HG03457 (cell line): Measurements from ENCODE around the gene CYLD.

ENCODE experiments used
- ATAC-seq: cut with Tn5 transposase; IDR thresholded peaks from one replicate; pipeline ENCODE4 v1.9.1; 2021; ENCODE audit warnings: moderate number of reproducible peaks; ENCODE audit not compliant: unreplicated experiment

The CYLD gene

DNA sequence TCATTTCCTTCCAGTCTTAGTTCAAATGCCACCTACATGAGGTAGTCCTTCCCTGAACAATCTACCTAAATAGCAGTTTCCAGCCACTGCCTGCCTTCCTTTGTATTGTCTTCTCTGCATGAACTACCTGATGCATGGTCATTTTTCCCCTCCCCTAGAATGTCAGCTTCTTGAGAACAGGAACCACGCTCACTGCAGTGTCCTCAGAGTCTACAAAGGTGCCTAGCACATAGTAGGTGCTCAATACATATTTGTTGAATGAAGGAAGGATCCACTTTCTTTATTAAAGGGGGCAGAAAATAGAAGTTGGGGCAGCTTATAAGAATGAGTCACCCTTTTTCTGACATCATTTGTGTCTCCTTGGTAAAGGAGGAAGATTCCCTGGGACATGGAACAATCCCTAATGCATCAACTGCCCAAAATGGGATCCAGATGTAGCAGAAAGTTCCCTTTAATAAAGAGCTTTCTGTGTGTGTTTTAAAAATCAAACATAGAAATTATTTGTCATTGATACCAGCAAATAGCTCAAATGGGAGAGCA lies 4.4 kb upstream of the CYLD start:
- ATAC-seq = no peak

DNA sequence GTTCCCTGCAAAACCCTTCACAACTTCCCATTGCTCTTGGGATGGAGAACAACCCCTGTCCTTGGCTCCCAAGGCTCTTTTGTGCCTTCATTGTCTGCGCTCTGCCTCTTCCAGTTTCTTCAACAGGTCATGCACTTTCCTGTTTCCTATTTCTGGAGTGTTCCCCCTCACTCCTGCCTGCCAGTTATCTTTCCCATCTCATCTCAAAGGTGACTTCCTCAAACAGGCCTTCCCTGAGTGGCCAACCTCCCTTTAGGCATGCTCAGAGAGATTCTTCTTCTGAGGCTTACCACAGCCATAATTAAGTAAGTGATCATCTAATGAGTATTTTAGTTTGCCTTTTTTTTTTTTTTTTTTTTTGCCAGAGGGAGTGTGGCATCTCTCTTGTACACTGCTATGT lies 2.9 kb upstream of the CYLD start:
- no peak for ATAC-seq

DNA sequence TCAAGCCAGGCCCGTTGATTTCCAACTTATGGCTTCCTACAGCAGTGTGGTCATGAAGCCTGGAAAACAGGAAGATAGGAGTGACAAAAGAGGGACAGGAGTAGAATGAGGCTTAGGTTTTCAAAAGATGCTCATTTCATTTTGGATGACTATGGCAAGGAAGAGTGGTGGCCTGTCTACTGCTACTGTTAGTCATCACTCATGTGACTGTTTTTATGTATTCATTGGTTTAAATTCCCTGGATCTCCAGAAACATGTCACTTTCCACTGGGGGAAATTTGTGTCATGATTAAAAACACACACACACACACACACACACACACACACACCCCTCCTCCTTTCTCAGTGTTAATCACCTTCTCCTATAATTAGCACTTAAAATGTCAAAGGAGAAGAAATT lies 1.1 kb upstream of the CYLD start:
- no peak for ATAC-seq

DNA sequence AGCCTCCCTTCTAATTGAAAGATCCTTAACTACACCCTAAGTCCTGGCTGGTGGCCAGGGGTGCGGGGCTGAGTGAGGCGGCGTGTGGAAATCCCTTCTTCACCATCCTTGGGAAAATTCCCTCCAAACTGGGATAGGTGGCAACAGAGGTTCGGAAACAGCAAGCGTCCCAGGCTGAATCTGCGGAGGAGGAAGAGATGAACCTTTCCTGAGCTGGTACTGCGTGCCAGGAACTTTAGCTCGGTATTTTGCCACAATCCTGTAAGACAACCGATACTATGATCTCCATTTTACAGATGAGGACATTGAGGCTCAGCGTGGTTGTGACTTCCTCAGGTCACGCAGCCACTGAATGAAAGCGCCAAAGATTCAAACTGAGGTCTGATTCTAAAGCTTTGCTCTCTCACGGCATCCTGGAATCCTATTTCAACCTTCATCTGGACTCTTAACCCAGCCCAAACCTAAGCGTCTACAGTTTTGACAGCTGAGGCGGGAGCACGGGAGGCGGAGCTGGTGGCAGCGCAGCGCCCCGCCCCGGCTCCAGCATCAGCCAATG lies 583 bp upstream of the CYLD start:
- ATAC-seq = no peak

DNA sequence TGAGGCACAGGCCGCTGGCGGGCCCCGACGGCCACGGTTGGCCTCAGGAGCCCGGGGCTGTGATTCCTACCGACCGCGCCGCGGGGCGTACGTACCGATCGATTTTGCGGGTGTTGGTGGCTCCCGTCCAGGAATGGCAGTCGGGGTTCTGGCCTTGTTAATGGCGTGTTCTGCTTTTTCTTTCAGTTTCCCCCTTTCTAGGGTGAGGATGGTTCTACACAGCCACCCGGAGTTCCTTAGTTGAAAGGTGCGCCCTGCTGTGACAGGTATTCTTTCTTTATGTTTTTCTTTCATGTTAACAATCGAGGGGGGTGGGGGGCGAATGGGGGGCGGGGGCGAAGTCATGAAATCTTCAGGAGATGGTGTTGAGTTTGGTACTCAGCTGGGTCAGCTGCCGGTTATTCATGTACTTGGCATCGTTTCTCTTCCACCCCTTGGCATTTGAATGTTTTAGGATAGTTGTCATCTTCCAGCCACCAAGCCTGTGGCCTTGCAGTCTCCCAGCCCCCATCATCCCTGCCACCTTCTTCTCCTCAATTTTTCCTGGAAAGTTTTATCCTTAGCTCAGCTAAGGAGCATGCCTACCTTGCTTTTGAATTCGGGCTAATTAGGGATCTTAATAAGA lies 802 bp downstream of the CYLD start:
- ATAC-seq = no peak

DNA sequence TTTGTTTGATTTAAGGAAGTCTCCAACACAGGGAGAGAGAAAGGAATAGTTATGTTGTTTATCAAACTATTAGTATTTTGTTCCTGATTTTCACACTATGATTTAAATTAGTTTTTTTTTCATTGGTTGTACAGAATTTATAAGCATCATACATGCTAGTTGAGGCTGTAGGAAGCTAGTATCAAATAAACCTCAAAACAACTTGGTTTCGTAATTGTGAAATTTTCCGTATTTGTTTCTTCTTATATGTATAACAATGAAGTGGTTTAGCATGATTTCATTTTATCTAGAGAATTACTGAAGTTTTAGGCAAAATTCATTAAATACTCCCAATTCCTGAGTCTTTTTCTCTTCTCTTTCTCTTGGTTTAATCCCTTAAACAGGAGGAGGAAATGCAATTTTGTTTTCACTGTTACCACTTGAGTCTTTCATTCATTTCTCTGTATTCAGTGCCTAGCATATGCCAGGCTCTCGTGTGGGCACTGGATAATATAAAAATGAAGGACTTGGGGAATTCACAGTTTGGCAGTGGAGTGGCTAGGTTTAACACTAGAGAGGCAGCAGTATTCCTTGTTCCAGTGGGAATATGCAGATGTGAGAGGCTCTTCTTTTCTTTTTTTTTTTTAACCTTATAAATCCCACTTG lies 1.8 kb downstream of the CYLD start:
- no peak for ATAC-seq

DNA sequence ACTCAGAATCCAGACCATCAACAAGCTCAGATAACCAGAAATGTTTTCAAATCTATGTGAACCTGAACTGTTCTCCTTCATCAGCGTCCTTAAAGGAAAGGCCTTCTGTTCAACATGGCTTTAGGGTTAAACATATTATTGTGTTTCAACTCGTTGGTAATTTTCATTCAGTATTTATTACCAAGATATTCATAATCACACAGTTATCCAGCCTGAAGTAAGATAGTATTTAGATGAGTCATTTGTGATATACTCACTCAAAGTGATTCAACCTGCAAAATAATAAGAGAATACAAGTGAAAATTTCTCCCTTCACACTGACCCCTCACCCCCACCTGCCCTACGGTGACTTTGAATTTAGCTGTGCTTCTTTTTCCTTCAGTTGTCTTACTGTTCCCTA lies 3.0 kb downstream of the CYLD start:
- ATAC-seq = no peak

DNA sequence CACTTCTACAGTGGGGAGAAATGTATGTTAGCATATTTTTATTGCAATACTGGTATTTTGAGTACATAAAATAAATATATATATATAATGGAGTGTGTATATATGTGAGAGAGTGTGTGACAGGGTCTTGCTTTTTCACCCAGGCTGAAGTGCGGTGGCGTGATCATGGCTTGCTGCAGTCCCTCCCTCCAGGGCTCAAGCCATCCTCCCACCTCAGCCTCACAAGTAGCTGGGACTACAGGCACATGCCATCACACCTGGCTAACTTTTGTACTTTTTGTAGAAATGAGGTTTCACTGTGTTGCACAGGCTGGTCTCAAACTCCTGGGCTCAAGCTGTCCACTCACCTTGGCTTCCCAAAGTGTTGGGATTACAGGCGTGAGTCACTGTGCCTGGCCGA lies 4.1 kb downstream of the CYLD start:
- ATAC-seq = no peak

DNA sequence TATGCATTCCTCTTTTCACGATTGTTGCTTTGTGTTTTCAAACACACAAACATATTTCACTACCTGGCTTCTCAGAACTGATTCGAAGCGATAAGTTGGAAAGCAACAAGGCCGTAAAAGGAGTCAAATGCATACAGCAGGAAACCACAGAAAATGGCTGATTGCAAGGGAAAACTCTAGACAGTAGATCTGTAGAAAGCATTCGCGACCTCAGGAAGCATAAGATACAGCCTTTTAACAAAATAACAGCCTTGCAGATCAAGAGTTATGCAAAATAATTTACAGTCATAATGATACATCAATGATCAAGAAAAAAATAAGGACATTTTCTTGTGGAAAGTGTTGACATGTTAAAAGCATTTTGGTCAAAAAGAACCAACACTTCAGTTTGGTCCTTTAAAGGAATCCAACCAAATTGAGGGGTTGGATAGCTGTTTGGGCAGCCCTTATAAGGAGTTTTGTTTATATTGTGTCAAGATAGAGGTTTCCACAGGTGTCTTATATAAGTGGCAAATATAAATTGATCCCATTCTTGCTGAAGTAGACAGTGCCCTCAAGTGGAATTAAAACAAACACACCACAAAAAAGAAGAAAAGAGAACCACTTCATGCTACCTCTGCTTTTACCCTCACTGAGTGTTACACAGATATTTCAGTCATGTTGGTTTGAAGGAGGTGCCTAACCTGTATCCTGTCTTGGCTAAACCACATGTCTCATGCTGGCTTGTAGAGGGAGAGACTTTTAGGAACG lies 5.5 kb downstream of the CYLD start:
- ATAC-seq = no peak

DNA sequence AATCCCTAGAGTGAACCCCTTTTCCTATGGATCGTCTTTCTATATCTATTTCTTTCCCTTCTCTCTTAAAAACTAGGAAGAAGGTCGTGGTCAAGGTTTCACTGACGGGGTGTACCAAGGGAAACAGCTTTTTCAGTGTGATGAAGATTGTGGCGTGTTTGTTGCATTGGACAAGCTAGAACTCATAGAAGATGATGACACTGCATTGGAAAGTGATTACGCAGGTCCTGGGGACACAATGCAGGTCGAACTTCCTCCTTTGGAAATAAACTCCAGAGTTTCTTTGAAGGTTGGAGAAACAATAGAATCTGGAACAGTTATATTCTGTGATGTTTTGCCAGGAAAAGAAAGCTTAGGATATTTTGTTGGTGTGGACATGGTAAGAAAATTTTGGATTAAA lies 9.6 kb downstream of the CYLD start:
- no peak for ATAC-seq

DNA sequence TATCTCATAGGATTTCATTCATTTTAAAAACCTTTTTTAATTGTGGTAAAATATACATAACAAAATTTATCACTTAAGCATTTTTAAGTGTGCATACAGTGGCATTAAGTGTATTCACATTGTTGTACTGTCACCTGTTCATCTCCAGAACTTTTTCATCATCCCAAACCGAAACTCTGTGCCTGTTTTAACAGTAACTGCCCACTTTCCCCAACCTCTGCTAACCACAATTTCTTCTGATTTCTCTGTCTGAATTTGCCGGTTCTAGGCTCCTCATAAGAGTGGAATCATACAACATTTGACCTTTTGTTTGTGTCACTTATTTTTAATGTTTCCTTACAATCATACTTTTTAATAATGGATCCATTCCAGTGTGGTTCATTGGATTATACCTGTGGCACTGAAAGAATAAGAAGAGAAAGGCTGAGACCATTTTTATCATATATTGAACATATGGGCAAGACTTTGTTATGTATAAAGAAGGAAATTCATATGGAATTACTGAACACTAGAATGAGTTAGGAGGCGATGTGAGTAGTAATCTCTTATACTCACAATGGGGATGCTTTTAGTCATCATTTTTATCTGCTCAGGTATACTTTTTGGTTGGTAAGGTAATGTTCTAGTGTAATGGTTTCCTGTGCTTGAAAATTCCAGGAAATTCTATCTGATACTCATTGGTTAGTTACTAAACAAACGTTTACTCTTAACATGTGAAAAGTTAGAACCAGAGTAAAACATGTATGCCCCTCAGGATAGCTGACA lies 10.8 kb downstream of the CYLD start:
- ATAC-seq = no peak

DNA sequence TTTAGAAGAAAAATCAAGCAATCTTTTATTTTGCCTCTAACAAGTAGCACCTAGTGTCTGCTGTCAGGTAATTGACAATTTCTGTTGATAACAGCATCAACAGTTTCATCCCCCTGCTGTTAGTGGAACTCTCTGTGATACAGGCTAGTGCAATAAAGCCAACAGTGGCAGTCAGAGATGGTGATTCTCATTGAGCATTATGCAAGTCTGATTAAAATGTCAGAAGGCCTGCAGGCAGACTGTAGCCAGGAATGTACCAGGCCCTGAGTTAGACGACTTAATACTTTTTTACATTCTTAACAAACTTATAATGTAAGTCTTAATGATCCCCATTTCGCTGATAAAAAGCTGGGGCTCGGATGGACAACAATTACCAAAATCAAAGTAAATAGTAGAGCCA lies 14.6 kb downstream of the CYLD start:
- no peak for ATAC-seq

DNA sequence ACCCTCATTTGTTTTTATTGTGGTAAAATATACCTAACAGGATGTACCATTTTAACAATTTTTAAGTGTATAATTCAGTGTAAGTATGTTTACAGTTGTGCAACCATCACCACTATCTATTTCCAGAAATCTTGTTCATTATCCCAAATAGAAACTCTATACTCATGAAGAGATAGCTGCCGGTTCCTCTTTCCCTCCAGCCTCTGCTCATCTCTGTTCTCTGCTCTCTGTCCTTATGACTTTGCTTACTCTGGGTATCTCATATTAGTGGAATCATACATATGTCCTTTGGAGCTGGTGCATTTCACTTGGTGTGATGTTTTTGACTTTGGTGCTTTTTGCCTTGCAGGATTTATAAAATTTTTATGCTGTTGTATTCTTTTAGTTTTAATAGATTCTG lies 19.4 kb downstream of the CYLD start:
- no peak for ATAC-seq

DNA sequence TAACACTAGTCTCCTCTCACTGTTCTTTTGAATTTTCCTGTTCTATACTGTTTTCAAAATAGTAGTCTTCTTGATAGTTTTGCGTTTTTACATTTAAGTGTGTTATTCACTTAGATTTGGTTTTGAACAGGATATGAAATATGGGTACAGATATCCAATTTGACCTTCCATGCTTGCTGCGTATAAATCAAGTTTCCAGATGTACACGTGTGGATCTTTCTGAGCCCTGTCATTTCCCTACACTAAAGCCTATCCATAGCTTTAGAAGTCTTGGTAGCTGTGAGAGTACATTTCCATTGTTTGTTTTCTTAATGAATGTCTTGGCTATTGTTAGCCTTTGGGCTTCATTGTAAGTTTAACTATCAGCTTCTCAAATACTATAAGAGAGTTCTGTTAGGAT lies 20.4 kb downstream of the CYLD start:
- no peak for ATAC-seq

DNA sequence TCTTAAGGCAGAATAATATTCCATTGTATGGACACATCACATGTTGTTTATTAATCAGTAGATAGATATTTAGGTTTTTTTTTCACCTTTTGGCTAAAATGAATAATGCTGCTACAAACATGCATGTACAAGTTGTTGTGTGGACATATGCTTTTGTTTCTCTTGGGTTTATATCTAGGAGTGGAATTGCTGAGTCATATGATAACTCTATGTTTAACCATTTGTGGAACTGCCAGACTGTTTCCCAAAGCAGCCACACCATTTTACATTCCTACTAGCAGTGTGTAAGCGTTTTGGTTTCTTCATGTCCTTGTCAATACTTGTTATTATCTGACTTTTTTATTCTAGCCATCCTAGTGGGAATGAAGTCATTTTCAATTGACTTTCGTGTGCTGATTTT lies 21.3 kb downstream of the CYLD start:
- ATAC-seq = no peak

DNA sequence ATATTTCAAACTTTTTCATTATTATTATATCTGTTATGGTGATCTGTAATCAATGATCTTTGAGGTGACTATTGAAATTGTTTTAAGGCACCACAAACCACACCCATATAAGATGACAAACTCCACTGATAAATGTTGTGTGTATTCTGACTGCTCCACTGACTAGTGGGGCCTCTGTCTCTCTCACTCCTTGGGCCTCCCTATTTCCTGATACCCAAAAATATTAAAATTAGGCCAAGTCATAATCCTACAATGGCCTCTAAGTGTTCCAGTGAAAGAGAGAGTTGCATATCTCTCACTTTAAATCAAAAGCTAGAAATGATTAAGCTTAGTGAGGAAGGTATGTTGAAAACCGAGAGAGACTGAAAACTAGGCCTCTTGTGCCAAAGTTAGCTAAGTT lies 23.4 kb downstream of the CYLD start:
- ATAC-seq = no peak

DNA sequence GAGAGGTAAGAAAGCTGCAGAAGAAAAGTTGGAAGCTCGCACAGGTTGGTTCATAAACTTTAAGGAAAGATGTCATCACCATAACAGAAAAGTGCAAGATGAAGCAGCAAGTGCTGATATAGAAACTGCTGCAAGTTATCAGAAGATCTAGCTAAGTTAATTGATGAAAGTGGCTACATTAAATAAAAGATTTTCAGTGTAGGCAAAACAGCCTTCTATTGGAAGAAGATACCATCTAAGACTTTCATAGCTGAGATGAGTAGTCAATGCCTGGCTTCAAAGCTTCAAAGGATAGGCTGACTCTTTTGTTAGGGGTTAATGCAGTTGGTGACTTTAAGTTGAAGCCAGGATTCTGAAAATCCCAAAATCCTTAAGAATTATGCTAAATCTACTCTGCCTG lies 24.0 kb downstream of the CYLD start:
- no peak for ATAC-seq

DNA sequence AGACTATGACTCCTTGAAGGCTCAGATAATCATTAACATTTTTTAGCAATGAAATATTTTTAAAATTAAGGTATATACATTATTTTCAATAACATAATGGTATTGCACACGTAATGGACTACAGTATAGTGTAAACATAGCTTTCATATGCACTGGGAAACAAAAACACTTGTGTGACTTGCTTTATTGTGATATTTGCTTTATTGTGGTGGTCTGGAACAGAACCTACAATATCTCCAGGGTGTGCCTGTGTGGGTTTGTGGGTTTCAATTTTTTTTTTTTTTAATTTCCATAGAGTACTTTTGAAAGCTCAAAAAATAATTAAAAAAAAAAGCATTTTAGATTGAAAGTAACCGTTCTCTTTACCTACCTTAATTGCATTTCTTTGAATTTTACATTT lies 25.3 kb downstream of the CYLD start:
- no peak for ATAC-seq

DNA sequence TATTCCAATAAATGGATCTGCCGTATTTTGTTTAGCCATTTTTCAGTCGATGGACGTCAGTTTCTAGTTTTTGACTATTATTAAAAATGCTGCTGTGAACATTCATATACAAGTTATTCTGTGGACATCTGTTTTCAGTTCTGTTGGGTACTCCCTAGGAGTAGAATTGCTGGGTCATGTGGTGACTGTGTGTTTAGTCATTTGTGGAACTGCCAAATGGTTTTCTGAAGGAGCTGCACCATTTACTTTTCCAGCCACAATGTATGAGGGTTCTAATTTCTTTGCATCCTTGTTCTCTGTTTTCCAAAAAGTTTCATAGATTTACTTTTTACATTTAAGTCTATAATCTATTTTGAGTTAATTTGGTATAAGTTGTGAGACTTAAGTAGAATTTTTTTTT lies 29.5 kb downstream of the CYLD start:
- no peak for ATAC-seq

DNA sequence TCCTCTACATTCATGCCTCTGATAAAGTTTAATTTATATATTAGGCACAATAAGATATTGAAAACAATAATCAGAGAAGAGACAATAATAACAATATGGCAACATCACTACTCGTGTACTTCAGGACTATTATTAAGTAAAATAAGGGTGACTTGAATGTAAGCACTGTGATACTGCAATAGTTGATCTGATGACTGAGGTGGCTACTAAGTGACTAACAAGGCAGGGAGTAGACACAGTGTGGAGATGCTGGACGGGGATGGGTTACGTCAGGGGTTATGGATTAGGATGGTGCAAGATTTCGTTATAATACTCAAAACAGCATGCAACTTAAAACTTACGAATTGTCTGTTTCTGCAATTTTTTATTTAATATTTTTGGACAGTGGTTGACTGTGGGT lies 32.5 kb downstream of the CYLD start:
- ATAC-seq = no peak

DNA sequence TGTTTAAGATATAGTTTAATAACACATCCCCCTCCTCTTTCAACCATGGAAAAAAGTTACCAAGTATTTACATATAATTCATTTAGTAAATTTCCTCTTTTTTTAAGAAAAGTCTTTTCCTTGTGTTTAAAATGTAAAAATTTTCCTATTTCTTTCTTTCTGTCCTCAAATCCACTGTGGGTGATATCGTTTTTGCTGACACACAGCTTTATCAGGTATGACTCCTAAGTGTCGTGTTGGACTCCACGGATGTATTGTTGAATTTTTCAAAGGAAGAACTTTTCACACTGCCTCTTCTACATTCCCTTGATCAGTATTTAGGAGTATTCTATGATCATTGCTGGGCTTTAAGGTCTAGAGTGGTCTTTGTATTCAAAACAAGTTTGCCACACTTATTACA lies 33.1 kb downstream of the CYLD start:
- ATAC-seq = no peak
